Muscle layer of colon (tissue), 2 donors: ENCODE measurements around the gene NTRK3.
"Not testable (repeated sequence)": the region's sequence is repeated elsewhere in the genome, so short reads cannot be mapped to it uniquely, and the experiment has no call there.

Experiments
- H3K27ac ChIP-seq: one replicate; pipeline ENCODE4 v1.7.0; 2013; ENCODE audit warnings: low read depth, mild to moderate bottlenecking, low read length, moderate library complexity
- H3K27me3 ChIP-seq, 2 donors: one replicate each; pipeline ENCODE4 v1.7.0; 2013; ENCODE audit warnings: low read length in 2 of 2, mild to moderate bottlenecking in 2 of 2; ENCODE audit not compliant: insufficient read depth in 2 of 2, control insufficient read depth in 1 of 2
- H3K36me3 ChIP-seq: one replicate; pipeline ENCODE4 v1.7.0; 2013; ENCODE audit warnings: mild to moderate bottlenecking, low read length; ENCODE audit not compliant: insufficient read depth
- H3K4me1 ChIP-seq: one replicate; pipeline ENCODE4 v1.7.0; 2013; ENCODE audit warnings: mild to moderate bottlenecking, low read length; ENCODE audit not compliant: insufficient read depth
- H3K4me3 ChIP-seq, 2 donors: one replicate each; pipeline ENCODE4 v1.7.0; 2013; ENCODE audit warnings: low read length in 2 of 2, low read depth in 1 of 2, mild to moderate bottlenecking in 1 of 2, moderate library complexity in 1 of 2
- H3K9ac ChIP-seq: one replicate; pipeline ENCODE4 v1.7.0; 2013; ENCODE audit warnings: low read length
- H3K9me3 ChIP-seq: one replicate; pipeline ENCODE4 v1.7.0; 2013; ENCODE audit warnings: mild to moderate bottlenecking, low read length
- donor health status: abdominal sarcoma.
- donor health status: Adenocarcinoma of cecum.

NTRK3 gene

DNA sequence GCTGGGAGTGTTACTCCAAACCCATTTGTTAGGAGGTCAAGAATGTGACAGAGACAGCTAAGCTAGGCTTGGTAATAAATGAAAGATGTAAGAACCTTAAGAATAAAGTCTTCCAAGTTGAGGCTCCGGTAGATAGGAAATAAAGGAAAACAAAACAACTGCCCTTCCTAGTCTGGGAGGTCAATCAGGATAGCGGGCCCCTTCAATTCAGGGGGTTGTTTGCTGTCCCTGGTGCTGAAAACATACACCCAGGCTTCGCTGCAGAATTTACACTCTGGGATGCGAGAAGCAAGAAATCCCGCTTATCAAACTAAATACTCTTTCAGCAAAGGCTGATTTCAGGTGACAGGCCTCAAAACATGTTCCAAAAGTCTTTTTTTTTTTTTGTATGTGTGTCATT, 393.4 kb downstream of the NTRK3 start:
- Histone ChIP-seq H3K27me3 (no peaks in the 10 kb centered on the region), H3K9ac (no peak overlapping the region), H3K4me3 (no peak overlapping the region), H3K36me3 (no peaks in the 10 kb centered on the region), H3K4me1 (no peaks in the 10 kb centered on the region), H3K27ac (no peak overlapping the region), H3K9me3 (no peaks in the 10 kb centered on the region)

DNA sequence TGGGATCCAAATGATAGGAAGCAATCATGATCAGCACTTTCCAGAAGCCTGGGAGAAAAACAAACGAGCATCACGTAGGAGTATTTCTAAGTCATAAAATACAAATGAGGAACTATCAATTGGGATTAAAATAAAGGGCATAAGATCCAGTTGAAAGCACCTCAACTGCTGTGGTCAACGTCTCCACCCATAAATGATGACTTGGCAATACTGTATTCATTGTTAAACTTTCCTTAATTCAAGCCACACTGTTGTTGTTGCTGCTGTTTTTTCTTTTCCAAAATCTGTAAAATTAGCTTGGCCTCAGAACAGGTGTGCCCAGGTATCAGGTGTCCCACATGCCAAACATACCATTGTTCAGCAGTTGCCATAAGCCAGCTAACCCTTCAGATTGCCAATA, 395.8 kb downstream of the NTRK3 start:
- no peak overlapping the region for H3K27ac ChIP-seq
- no peak overlapping the region for H3K4me3 ChIP-seq
- H3K27me3 ChIP-seq: no peaks in the 10 kb centered on the region
- H3K9me3 ChIP-seq: no peaks in the 10 kb centered on the region
- no peak overlapping the region for H3K9ac ChIP-seq
- H3K4me1 ChIP-seq: no peaks in the 10 kb centered on the region
- H3K36me3 ChIP-seq: no peaks in the 10 kb centered on the region

DNA sequence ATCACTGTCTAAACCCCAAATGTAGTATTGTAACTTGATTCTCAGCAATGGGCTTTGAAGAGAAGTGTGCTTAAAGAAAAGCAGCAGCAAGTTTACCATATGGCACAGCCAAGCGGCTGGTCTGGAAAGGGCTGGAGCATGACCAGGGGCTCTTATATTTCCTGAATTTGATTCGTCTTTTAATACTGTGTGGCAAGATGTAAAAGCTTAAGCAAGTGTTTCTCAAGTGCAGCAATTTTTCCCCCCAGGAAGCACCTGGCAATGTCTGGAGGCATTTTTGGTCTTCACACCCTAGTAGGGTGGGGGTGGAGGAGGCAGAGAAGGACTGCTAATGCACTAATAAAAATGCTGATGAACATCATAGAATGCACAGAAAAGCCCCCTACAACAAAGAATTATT, 397.9 kb downstream of the NTRK3 start:
- Histone ChIP-seq H3K4me3 (no peak overlapping the region), H3K27me3 (no peaks in the 10 kb centered on the region), H3K9ac (no peak overlapping the region), H3K4me1 (no peaks in the 10 kb centered on the region), H3K27ac (no peak overlapping the region), H3K36me3 (no peaks in the 10 kb centered on the region), H3K9me3 (no peaks in the 10 kb centered on the region)

DNA sequence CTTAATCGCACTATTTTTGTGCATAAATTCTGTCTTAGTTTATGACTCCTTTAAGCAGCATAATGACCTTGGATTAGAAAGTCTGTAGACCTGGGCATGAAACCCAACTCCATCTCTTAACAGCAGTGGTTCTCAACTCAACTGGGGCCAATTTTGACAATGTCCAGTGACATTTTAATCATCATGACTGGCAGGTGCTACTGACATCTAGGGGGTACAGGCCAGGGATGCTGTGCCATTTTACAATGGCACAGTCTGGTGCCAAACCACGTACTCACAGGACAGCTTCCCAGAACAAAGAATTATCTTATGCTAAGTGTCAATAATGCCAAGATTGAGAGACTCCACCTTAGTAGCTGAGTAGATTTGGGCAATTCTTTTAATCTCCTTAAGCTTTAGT, 405.0 kb downstream of the NTRK3 start:
- Histone ChIP-seq H3K36me3 (no peaks in the 10 kb centered on the region), H3K4me3 (no peak overlapping the region), H3K4me1 (no peaks in the 10 kb centered on the region), H3K9ac (no peak overlapping the region), H3K9me3 (no peaks in the 10 kb centered on the region), H3K27me3 (no peaks in the 10 kb centered on the region), H3K27ac (no peak overlapping the region)

DNA sequence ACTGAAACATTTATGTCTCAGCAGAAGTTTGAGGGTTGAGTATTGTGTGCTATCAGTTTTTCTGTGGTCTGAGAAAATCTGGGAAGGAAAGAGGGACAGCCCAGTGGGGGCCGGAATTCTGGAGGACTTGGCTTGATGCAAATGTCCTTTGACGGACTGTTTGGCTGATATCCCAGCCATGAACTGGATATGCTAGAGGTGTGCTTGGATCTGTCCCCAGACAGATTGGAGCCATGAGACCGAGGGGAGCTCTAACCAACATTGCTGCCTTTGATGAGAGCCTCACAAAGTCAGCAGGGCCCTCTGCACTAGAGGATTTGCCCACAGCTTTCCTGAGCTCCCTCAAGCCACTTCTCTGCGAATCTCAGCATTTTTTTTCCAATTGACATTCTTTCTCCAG, 405.6 kb downstream of the NTRK3 start:
- H3K27me3 ChIP-seq: no peaks in the 10 kb centered on the region
- no peaks in the 10 kb centered on the region for H3K4me1 ChIP-seq
- no peak overlapping the region for H3K4me3 ChIP-seq
- H3K36me3 ChIP-seq: no peaks in the 10 kb centered on the region
- H3K27ac ChIP-seq: no peak overlapping the region
- H3K9me3 ChIP-seq: no peaks in the 10 kb centered on the region
- no peak overlapping the region for H3K9ac ChIP-seq

DNA sequence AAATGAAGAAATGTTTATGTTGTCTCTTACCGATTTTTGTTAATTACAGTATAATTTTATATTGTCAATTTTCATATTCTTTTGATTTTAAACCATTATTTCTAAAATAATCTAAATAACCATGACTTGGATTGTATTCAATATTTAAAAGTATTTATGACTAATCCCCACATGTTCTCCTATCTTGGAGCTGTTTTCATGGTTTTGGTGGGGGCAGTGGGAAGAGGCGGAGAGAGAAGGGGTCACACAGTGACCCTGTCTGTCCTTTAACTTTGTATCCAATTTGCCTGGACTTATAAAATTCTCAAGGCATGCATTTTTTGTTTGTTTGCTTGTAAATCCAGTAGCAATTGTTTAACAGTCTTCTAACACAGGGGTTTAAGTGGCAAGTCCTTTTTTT, 407.4 kb downstream of the NTRK3 start:
- Histone ChIP-seq H3K4me3 (no peak overlapping the region), H3K4me1 (no peaks in the 10 kb centered on the region), H3K9ac (no peak overlapping the region), H3K36me3 (no peaks in the 10 kb centered on the region), H3K27me3 (no peaks in the 10 kb centered on the region), H3K9me3 (no peaks in the 10 kb centered on the region), H3K27ac (no peak overlapping the region)

DNA sequence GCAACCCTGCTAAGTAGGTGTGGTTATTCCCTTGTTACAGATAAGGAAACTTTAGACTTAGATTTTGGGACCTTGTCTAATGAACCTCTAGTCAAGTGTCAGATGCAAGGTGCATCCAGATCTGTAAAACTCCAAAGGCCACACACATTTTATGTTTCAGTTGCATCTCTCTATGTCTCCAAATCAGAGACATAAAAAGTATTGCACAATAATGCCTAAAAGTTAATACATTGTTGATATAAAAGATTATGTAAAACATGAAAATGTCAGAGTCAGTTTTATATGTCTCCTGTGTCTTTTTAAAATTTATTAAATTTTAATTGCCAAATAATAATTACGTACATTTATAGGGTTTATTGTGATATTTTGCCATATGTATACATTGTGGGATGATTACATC, 408.5 kb downstream of the NTRK3 start:
- H3K9me3 ChIP-seq: no peaks in the 10 kb centered on the region
- no peak overlapping the region for H3K9ac ChIP-seq
- H3K4me3 ChIP-seq: no peak overlapping the region
- H3K4me1 ChIP-seq: no peaks in the 10 kb centered on the region
- H3K27me3 ChIP-seq: no peaks in the 10 kb centered on the region
- no peaks in the 10 kb centered on the region for H3K36me3 ChIP-seq
- H3K27ac ChIP-seq: no peak overlapping the region

DNA sequence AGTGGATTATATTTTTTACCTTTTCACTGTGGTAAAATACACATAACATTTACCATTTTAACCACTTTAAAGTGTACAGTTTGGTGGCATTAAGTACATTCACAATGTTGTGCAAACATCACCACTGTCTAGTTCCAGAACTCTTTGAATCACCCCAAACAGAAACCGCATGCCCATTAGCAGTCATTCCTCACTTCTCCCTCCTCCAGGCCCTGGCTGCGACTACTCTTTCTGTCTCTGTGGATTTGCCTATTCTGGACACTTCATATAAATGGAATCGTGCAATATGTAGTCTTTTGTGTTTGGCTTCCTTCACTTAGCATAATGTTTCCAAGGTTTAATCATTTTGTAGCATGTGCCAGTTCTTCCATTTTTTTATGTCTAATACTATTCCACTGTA, 409.8 kb downstream of the NTRK3 start:
- Histone ChIP-seq H3K9me3 (no peaks in the 10 kb centered on the region), H3K27me3 (no peaks in the 10 kb centered on the region), H3K9ac (no peak overlapping the region), H3K4me3 (no peak overlapping the region), H3K4me1 (no peaks in the 10 kb centered on the region), H3K36me3 (no peaks in the 10 kb centered on the region), H3K27ac (no peak overlapping the region)

DNA sequence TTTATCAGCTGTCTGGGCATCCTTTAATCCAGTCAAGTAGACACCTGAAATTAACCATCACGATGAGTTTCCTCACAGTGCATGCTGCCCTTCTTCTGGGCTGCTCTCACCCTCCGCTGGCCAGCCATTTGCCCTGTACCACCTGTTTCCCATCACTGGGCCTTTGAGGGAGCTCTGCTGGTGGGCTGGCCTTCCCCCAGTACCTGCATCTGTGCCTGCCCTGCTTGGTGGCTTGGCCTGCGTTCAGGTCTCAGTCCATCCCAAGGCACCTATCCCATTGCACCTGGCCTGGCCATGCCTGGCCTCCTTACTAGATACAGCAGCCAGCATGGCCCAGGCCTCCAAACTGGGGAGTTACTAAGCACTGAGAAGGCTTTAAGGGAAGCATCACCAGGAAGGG, 413.2 kb downstream of the NTRK3 start:
- no peak overlapping the region for H3K27ac ChIP-seq
- no peak overlapping the region for H3K4me3 ChIP-seq
- no peaks in the 10 kb centered on the region for H3K4me1 ChIP-seq
- H3K36me3 ChIP-seq: no peaks in the 10 kb centered on the region
- no peak overlapping the region for H3K9ac ChIP-seq
- H3K9me3 ChIP-seq: no peaks in the 10 kb centered on the region
- no peaks in the 10 kb centered on the region for H3K27me3 ChIP-seq

DNA sequence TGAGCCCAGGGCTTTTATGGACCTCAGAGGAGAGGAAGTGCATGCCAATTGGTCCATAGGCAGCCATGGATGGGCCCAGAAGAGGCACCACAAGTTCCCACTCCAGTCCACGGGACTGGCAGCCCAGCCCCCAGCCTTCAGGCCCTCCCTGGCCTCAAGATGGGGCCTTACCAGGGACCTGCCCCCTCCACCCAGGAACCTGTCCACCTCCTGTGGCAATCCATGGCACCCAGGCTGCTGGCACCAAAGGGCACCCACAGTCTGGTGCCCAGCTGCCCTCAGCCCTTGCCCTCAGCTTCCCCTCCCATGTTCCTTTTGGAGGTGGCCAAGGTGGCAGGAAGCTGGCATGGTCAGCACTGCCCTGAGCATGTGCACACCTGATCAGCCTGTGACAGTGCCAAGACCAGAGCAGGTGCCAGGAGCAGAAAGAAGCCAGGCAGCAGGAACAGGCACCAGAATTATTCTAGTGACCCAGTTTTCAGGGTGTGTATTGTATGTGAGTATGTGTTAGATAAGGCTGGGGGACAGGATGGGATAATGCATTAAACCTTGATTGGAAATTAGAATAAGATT, 415.0 kb downstream of the NTRK3 start:
- Histone ChIP-seq H3K9ac (no peak overlapping the region), H3K36me3 (no peaks in the 10 kb centered on the region), H3K9me3 (no peaks in the 10 kb centered on the region), H3K4me3 (no peak overlapping the region), H3K4me1 (no peaks in the 10 kb centered on the region), H3K27me3 (no peaks in the 10 kb centered on the region), H3K27ac (no peak overlapping the region)

DNA sequence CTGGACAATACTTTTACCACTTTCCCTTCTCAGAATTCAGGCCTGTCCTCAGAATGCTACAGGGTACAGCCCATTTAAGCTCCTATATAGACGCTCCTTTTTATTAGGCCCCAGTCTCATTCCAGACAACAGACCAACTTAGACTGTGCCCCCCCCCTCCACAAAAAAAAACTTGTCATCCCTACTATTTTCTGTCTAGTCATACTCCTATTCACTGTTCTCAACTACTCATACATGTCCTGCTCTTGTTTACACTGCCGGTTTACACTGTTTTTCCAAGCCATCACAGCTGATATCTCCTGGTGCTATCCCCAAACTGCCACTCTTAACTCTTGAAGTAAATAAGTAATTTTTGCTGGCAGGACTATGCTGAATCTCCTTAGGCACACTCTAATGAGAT, 420.7 kb downstream of the NTRK3 start:
- H3K9me3 ChIP-seq, H3K36me3 ChIP-seq, H3K27ac ChIP-seq, H3K4me3 ChIP-seq, H3K27me3 ChIP-seq, H3K9ac ChIP-seq, H3K4me1 ChIP-seq: not testable (repeated sequence)

DNA sequence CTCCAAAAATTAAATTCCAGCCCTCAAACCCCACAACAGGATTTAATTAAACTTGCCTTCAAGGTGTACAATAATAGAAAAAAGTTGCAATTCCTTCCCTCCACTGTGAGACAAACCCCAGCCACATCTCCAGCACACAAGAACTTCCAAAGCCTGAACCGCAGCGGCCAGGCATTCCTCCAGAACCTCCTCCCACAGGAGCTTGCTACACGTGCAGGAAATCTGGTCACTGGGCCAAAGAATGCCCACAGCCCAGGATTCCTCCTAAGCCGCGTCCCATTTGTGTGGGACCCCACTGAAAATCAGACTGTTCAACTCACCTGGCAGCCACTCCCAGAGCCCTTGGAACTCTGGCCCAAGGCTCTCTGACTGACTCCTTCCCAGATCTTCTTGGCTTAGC, 423.2 kb downstream of the NTRK3 start:
- H3K4me1 ChIP-seq, H3K4me3 ChIP-seq, H3K36me3 ChIP-seq, H3K9ac ChIP-seq, H3K27ac ChIP-seq, H3K27me3 ChIP-seq, H3K9me3 ChIP-seq: not testable (repeated sequence)
